Middle frontal gyrus (tissue), 1 donor: ENCODE data around the gene TRIOBP.
"Not testable (repeated sequence)": the region's sequence is repeated elsewhere in the genome, so short reads cannot be mapped to it uniquely, and the experiment has no call there.

Experiments
- DNase-seq: peaks from one replicate; pipeline ENCODE4 v3.0.0-alpha.2; 2015; ENCODE audit warnings: low spot score; ENCODE audit errors: extremely low spot score

The TRIOBP gene

DNA sequence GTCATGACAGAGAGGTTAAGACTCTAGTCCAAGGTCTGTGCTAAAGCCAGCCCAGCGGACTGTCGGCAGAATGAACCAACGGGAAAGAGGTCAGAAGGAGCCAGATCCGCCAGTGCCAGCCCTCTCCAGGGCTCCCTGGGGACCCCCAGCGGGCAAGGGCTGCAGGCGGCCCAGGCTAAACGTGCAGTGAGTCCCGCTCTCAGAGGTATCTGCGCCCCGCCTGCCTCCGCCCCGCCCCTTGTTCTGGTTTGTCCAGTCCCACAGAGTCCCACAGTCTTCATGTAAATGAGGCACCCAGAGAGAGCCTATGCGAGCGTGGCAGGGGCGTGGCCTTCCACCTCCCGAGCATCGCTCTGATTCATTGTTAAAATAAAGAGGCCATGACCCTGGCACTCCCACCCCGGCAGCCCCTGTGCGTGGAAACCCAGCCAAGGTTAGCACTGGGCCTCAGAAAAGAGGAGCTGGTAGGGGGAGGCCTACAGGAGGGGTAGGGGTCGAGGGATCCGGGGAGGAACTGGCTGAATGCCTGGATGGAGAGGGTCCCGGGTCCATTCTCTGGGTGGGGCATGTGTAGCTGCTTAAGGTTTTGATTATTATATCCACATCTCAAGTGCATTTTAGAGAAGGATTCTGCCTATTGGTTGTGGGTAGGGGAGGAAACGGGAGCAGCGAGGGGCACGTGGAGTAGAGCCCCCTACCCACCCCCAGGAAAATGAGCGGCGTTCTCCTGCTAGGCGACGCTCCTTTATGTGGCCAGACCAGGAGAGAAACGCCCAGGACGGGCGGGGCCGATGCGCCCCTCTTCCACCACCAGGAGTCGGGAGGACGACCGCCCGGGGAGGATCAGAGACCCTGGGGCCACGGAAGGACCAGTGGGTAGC, at the start of gene TRIOBP:
TRIOBP (plus strand) TSS at position 392 of the 881 bp plus-strand sequence. CDS start 4,318 bp downstream, outside the sequence.
- DNase-seq = peak; percentile 3

GRCh38 chr22:37647317-37647716, 49.5 kb upstream of the TRIOBP start:
- no peak for DNase-seq

DNA sequence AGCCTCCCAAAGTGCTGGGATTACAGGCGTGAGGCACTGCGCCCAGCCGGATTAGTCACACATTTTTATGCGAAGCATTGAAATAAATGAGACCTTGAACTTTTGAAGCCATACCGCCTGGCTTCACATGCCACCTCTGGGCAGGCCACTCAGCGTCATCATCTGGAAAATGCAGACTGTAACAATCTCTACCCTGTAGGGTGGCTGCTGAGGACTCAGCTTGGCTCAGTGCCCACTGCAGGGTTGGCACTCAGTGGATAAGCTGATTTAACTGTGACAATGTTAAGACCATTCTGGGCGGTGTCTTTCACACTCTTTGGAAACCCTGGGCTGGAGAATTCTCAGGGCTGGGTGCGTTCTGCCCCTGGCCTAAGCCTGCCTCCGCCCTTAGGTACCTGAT, 48.9 kb upstream of the TRIOBP start:
- no peak for DNase-seq

DNA sequence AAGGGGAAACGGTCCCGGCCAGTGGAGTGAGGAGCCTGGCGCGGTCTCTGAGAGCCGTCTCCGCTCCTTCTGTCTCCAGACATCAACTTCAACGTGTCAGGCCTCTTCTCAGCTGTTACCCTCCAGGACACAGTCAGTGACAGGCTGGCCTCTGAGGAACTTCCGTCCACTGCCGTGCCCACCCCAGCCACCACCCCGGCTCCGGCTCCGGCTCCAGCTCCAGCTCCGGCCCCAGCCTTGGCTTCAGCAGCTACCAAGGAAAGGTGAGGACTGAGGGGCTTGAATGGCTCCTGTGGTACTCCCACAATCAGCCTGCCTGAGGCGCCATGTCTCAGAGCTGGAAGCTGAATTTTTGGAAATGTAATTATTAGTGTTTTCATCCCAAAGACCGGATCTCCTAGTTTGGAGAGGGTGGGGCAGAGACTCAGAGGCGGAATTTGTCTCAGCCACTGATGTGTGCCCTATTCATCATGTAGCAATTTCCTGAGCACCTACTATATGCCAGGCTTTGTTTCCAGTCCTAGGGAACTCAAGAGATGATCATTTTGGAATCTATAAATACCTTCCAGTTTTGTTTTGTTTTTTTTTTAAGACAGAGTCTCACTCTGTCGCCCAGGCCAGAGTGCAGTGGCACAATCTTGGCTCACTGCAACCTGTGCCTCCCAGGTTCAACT, 46.2 kb upstream of the TRIOBP start:
- DNase-seq = no peak

DNA sequence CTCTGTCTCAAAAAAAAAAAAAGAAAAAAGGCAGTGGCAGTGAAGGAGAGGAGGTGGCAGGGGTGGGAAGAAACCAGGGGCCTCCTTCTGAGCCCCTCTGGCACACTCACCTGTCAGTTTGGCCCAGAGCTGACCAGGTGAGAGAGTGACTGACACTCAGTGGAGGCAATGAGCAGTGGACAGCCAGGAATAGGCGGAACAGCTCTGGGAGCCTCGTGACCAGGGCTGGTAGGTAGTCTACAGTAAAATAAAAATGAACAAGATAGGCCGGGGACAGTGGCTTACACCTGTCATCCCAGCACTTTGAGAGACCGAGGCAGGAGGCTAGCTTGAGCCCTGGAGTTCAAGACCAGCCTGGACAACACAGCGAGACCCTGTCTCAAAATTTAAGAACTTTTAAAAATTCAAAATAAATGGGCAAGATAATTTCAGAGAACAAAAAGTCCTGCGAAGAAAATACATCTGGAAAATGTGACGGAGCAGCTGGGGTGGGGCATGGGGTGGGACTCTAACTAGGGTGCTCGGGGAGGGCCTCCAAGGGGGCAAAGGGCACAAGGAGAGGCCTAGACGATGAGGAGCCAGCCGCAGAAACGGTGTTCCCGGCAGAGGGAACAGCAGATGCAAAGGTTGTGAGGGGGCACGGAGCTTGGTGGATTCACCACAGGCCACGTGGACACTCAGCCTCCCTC, 42.1 kb upstream of the TRIOBP start:
- DNase-seq = no peak

DNA sequence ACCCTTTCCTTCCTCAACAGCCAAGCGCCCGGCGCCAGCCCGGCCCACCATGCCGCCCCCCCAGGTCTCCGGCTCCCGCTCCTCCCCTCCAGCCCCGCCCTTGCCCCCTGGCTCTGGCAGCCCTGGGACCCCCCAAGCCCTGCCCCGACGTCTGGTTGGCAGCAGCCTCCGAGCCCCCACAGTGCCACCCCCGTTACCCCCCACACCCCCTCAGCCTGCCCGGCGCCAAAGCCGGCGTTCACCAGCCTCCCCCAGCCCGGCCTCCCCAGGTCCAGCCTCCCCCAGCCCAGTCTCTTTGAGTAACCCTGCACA, 41.6 kb upstream of the TRIOBP start:
- DNase-seq = no peak

DNA sequence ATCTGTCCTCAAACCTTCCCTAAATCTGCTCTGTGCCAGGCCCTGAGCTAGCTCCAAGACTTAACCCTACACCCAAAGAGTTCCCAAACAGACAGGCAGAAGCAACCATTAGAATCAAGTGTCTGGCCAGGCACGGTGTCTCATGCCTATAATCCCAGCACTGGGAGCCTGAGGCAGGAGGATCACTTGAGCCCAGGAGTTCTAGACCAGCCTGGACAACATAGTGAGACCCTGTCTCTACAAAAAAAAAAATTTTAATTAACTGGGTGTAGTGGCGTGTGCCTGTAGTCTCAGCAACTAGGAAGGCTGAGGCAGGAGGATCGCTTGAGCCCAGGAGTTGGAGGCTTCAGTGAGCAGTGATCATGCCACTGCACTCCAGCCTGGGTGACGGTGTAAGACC, 40.3 kb upstream of the TRIOBP start:
- DNase-seq = not testable (repeated sequence)

DNA sequence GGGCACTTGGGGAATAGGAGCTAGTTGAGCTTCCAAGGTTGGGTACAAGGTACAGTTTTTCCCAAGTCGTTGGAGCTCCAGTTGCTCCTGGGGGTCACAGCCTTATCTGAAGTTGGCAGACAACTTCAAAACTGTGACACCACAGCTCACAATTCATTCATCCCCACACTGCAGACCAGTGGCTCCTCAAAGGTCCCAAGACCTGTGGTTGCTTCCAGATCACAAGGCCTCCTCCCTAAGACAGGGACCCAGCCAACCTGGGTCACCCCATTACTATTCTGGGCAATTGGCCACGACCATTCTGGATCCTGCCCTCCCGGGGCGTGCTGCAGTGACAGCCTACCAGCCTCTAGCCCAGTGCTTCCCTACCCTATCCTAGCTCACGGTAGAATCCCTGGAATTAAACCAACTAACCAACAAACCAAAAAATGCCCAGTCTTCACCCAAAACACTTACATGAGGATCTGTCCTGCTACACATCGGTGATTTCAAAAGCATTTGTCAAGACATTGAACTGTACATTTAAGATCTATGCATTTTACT, 39.2 kb upstream of the TRIOBP start:
- DNase-seq = no peak

DNA sequence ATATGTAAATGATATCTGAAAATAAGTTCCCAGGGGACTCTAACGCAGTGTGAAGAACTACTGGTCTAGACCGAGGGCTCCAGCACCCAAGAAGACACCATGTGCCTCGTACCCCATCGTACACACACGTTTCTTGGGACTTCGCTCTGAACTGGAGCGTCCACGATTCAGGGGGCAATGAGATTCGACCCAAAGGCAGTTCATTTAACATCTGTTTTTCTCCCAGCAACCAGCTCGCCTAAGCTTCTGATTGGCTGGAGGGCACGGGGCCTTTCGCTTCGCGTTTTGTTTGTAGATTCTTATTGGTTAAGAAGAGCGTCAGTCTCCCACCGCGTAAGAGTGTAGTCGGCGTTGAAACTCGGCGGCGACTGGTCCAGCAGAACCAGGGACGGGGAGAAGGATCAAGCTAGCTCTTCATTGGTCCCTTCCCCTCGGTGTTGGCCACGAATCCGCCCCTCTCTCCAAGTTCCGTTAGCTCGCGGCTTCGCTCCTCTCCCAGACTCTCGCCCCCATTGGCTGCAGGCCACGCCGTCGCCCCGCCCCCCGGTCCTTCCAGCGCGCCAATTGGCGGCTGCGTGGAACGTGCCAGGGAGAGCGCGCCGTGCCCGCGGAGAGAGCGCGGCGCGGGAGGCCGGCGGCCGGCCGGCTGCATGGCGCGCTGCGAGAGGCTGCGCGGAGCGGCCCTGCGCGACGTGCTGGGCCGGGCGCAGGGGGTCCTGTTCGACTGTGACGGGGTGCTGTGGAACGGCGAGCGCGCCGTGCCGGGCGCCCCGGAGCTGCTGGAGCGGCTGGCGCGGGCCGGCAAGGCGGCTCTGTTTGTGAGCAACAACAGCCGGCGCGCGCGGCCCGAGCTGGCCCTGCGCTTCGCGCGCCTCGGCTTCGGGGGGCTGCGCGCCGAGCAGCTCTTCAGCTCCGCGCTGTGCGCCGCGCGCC, 38.4 kb upstream of the TRIOBP start, which contains the start of gene PDXP:
PDXP (plus strand) TSS at position 591 of the 933 bp plus-strand sequence; CDS start at position 651, 60 bp downstream.
- peak; percentile 96 for DNase-seq

DNA sequence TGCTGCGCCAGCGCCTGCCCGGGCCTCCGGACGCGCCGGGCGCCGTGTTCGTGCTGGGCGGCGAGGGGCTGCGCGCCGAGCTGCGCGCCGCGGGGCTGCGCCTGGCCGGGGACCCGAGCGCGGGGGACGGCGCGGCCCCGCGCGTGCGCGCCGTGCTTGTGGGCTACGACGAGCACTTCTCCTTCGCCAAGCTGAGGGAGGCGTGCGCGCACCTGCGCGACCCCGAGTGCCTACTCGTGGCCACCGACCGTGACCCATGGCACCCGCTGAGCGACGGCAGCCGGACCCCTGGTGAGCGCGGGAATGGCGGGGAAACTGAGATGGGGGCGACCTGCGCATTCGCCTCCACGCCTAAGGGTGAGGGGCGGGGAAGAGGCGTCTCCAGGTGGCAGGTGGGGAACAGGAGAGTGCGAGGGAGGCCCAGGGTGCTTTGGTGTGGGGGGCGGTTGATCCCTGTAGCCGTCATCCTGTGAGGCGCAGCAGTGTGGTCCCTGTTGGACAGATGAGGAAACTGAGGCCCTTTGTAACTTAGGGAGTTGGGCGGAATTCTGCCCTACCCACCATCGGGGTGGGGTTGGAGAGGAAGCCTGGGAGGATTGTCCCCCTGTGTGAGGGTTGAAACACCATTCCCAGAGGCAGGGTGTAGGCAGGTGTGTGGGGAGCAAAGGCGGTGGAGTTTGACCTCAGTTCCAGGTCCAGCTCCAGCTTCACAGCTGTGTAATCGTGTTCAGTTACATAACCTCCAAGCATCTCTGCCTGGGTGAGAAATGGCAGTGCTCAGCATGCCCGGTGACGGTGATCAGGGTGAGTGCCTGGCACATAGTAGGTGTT, 37.6 kb upstream of the TRIOBP start:
- DNase-seq = peak; percentile 12

DNA sequence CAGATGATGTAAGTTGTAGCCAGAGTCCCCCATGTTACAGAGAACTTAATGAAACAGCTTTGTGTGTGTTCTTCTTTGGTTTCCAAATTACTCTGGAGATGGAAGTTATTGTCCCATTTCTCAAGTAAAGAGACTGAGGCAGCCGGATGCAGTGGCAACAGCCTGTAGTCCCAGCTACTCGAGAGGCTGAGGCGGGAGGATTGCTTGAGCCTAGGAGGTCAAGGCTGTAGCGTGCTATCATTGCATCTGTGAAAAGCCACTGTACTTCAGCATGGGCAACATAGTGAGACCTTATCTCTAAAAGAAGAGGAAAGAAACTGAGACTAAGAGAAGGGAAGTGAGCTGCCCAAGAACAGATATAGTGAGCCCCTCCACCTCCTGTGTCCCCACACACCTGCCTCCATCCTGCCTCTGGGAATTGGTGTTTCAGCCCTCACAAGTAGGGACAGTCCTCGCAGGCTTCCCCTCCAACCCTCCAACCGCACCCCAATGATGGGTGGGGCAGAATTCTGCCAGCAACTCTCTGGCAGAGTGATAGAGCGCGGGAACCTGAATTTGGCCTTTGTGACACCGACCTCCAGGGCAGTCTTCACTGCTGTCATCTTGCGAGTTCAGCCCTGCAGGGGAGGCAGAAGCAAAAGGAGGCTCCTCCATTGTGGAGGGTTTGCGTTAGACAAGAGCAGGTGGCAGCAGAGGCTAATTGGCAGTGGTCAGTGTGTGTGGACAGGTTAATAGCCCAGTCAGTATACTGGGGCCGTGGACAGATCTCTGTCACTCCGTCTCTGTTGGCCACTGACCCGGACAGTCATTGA, 36.7 kb upstream of the TRIOBP start:
- no peak for DNase-seq

DNA sequence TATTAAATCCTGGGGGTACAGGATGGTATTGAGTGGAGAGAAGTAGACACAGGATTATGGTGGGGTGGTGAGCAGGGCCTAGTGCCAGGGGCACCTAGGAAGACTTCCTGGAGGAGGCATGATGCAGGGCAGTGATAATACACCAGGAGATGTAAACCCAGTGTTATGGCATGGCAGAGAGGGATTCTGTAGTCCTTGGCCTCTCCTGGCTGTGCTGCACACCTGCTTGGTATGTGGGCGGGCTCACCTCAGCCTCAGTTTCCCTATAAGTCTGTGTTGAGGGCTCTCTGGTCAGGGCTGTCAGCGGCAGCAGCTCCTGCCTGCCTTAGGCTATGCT, 36.2 kb upstream of the TRIOBP start:
- no peak for DNase-seq

GRCh38 chr22:37661160-37661924, 35.5 kb upstream of the TRIOBP start:
- DNase-seq = no peak

- no peak for DNase-seq
Measured at GRCh38 chr22:37662039-37662438, 34.8 kb upstream of the TRIOBP start.

DNA sequence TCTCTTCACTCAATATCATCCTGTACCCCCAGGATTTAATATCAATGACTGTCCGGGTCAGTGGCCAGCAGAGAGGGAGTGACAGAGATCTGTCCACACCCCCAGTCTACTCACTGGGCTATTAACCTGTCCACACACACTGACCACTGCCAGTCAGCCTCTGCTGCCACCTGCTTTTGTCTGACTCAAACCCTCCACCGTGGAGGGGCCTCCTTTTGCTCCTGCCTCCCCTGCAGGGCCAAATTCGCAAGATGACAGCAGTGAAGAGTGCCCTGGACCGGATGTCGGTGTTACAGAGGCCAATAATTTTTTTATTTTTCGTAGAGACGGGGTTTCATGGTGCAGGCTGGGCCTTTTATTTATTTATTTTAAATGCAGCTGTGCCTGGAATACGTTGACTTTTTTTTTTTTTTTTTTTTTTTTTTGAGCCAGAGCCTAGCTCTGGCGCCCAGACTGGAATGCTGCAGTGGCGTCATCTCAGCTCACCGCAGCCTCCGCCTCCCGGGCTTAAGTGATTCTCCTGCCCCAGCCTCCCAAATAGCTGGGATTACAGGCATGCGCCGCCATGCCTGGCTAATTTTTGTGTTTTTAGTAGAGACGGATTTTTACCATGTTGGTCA, 33.2 kb upstream of the TRIOBP start:
- no peak for DNase-seq

DNA sequence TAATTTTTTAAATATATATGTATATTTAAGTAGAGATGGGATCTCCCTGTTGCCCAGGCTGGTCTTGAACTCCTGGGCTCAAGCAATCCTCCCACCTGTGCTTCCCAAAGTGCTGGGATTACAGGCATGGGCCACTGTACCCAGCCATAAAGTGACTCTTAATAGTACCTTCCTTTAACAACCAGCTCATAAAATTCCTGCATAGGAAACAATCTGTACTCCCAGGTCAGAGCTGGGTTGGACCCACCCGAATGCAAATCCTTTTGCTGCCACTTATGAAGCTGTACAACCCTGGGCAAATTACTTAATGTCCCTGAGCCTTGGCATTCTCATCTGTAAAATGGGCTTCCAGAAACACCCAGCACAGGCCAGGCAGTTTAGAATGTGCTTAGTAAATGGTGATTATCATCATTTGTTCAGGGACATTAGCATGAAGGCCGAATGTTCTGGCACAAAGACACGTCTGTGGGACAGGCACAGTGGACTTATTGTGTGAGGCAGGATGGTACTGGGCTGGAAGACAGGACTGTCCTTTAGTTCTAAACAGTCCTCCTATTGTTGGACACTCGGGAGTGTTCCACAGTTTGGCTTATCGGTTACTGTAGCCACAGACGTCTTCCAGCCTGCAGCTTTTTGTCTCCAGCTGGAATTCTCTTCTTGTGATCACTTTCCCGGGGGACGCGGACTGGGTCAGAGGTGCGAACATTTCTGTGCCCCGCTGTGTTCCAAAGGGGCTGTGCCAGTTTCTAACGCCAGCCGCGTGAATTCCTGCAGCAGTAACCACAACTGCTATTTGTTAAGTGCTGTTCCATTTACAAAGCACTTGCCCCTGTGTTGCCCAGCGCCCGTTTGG, 32.4 kb upstream of the TRIOBP start:
- DNase-seq = peak; percentile 70

DNA sequence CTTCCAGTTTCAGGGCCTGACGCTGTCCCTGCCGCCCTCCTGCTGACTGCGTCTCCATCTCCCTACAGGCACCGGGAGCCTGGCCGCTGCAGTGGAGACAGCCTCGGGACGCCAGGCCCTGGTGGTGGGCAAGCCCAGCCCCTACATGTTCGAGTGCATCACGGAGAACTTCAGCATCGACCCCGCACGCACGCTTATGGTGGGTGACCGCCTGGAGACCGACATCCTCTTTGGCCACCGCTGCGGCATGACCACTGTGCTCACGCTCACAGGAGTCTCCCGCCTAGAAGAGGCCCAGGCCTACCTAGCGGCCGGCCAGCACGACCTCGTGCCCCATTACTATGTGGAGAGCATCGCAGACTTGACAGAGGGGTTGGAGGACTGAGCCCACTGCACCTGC, 31.4 kb upstream of the TRIOBP start:
- DNase-seq = no peak
